ENCODE results near the gene DSCAML1.

DNA sequence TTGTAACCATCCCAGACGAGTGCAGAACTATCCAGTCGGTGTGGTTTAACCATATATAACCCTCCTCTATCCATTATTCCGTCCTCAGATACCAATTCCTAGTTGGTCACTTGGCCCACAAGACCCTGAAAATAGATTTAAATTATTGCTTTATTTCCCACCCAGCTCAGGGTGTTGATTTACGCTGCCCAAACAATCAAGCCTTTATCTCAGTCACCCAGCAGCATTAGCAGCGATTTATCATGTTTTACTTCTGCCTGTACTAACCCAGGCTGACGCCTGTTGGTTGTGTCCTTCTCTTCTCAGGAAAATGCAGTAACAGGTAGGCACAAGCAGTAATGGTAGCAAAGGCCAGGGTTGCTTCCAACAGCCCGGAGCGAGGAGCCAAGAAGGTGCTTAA is 81.2 kb downstream of the DSCAML1 start:
- TF ChIP-seq RAD21 (IDR thresholded peaks at IDR 0.05; ENCODE audit: low read depth) = no peak
- TF ChIP-seq, protein P1, sequence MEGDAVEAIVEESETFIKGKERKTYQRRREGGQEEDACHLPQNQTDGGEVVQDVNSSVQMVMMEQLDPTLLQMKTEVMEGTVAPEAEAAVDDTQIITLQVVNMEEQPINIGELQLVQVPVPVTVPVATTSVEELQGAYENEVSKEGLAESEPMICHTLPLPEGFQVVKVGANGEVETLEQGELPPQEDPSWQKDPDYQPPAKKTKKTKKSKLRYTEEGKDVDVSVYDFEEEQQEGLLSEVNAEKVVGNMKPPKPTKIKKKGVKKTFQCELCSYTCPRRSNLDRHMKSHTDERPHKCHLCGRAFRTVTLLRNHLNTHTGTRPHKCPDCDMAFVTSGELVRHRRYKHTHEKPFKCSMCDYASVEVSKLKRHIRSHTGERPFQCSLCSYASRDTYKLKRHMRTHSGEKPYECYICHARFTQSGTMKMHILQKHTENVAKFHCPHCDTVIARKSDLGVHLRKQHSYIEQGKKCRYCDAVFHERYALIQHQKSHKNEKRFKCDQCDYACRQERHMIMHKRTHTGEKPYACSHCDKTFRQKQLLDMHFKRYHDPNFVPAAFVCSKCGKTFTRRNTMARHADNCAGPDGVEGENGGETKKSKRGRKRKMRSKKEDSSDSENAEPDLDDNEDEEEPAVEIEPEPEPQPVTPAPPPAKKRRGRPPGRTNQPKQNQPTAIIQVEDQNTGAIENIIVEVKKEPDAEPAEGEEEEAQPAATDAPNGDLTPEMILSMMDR (IDR thresholded peaks at IDR 0.05 in 2 of 3, conservative IDR thresholded peaks at IDR 0.05 in 1 of 3; ENCODE audit: borderline replicate concordance in 1 of 3, insufficient read depth in 1 of 3, low read depth in 2 of 3, low read length in 2 of 3) = no peak
- no peak for TF ChIP-seq SP1 (IDR thresholded peaks at IDR 0.05; ENCODE audit: low read depth)
- TF ChIP-seq ZNF274 (IDR thresholded peaks at IDR 0.05; ENCODE audit: low read depth, low read length) = no peak
- TF ChIP-seq POLR2A (IDR thresholded peaks at IDR 0.05; ENCODE audit: borderline replicate concordance, extremely low read depth, insufficient read depth, insufficient read length) = no peak
- TF ChIP-seq POLR2AphosphoS5 (IDR thresholded peaks at IDR 0.05; ENCODE audit: low read depth, low read length) = no peak
- TF ChIP-seq EZH2phosphoT487 (IDR thresholded peaks at IDR 0.05; ENCODE audit: borderline replicate concordance) = no peak
- TF ChIP-seq TCF7L2 (IDR thresholded peaks at IDR 0.05; ENCODE audit: borderline replicate concordance, extremely low read depth, insufficient read depth, insufficient read length) = no peak
- TF ChIP-seq SIN3A (IDR thresholded peaks at IDR 0.05; ENCODE audit: low read depth) = no peak
- no peak for TF ChIP-seq ZFX (IDR thresholded peaks at IDR 0.05)

All from HCT116 (cell line).